HepG2 (cell line): ENCODE data around the gene RANBP2. TPM values are rescaled to one million over a fixed set of nuclear protein-coding genes. Genes with fewer than 3 reads are reported as not detected.

Experiments
- ARHGAP35 ChIP-seq: sonication (generic); formaldehyde crosslinking; IDR thresholded peaks from 2 replicates; pipeline ENCODE4 v1.9.0; 2022; ENCODE audit warnings: mild to moderate bottlenecking, inconsistent platforms, moderate library complexity, missing genetic modification reagents, borderline replicate concordance
- BHLHE40 ChIP-seq: IDR thresholded peaks from 2 replicates; pipeline ENCODE4 v1.6.1; 2011; ENCODE audit warnings: low read length, improper control_type of control experiment
- DR1 ChIP-seq: sonication (generic); formaldehyde crosslinking; IDR thresholded peaks from 2 replicates; pipeline ENCODE4 v1.8.0; 2021; ENCODE audit warnings: mild to moderate bottlenecking, missing genetic modification reagents, inconsistent platforms
- EZH2 ChIP-seq: conservative IDR thresholded peaks from 2 replicates; pipeline ENCODE4 v1.6.1; 2012; ENCODE audit warnings: mild to moderate bottlenecking, low read depth, low read length, moderate library complexity
- MED1 ChIP-seq: sonication (generic); formaldehyde crosslinking; IDR thresholded peaks from 2 replicates; pipeline ENCODE4 v1.4.0; 2020; ENCODE audit warnings: missing genetic modification reagents
- MEF2D ChIP-seq: sonication (generic); formaldehyde crosslinking; IDR thresholded peaks from 2 replicates; pipeline ENCODE4 v1.5.1; 2020; ENCODE audit warnings: mild to moderate bottlenecking, missing genetic modification reagents
- NBN ChIP-seq: fragments of 450-650 bp; conservative IDR thresholded peaks from 2 replicates; pipeline ENCODE4 v1.6.1; 2017
- NCOA1 ChIP-seq: sonication (generic); formaldehyde crosslinking; IDR thresholded peaks from 2 replicates; pipeline ENCODE4 v1.9.0; 2021; ENCODE audit warnings: missing genetic modification reagents
- NR3C1 ChIP-seq: sonication (generic); formaldehyde crosslinking; IDR thresholded peaks from 2 replicates; pipeline ENCODE4 v1.4.0; 2020; ENCODE audit warnings: missing genetic modification reagents
- RCOR2 ChIP-seq: IDR thresholded peaks from 2 replicates; pipeline ENCODE4 v1.6.1; 2016; ENCODE audit warnings: missing biosample characterization, missing genetic modification reagents
- SMAD1 ChIP-seq: sonication (generic); formaldehyde crosslinking; IDR thresholded peaks from 2 replicates; pipeline ENCODE4 v1.4.0; 2020; ENCODE audit warnings: missing genetic modification reagents, low read depth, mild to moderate bottlenecking, borderline replicate concordance
- ZBTB7B ChIP-seq: sonication (generic); formaldehyde crosslinking; IDR thresholded peaks from 2 replicates; pipeline ENCODE4 v1.4.0; 2020; ENCODE audit warnings: missing genetic modification reagents
- ZFP82 ChIP-seq: sonication (generic); formaldehyde crosslinking; IDR thresholded peaks from 2 replicates; pipeline ENCODE4 v1.5.1; 2020; ENCODE audit warnings: mild to moderate bottlenecking, missing genetic modification reagents, borderline replicate concordance
- ZNF362 ChIP-seq: sonication (generic); formaldehyde crosslinking; IDR thresholded peaks from 2 replicates; pipeline ENCODE4 v1.4.0; 2020; ENCODE audit warnings: missing genetic modification reagents, mild to moderate bottlenecking, borderline replicate concordance
- ZNF414 ChIP-seq: sonication (generic); formaldehyde crosslinking; IDR thresholded peaks from 2 replicates; pipeline ENCODE4 v1.5.0; 2020; ENCODE audit warnings: missing genetic modification reagents
- ZNF629 ChIP-seq: sonication (generic); formaldehyde crosslinking; conservative IDR thresholded peaks from 2 replicates; pipeline ENCODE4 v1.5.0; 2020; ENCODE audit warnings: missing genetic modification reagents
- polyA plus RNA-seq, 8 experiments: library from polyadenylated mRNA; depleted of rRNA in 3 of 8; stranded (reverse) in 7 of 8; unstranded in 1 of 8; fragments of >200 nt; fragmentation: Illumina TruSeq in 4 of 8; extraction: Trizol in 4 of 8; gene quantifications; 2 replicates each; pipeline versions ENCODE4 v1.2.1 to v1.2.3, GENCODE V29; 2011 to 2016; ENCODE audit warnings: low read depth in 4 of 8, missing spikeins in 1 of 8, mixed read lengths in 1 of 8; ENCODE audit not compliant: insufficient read depth in 1 of 8
- total RNA-seq, 5 experiments: library from RNA; depleted of rRNA; stranded (reverse); fragments of >200 nt; fragmentation: Illumina TruSeq; extraction: Trizol; gene quantifications; 2 replicates each; pipeline ENCODE4 v1.2.3, GENCODE V29; 2016; ENCODE audit warnings: low read depth in 1 of 5
- TF ChIP-seq, protein P1 (sequence below): sonication (generic); formaldehyde crosslinking; conservative IDR thresholded peaks from 2 replicates; pipeline ENCODE4 v1.4.0; 2020; ENCODE audit warnings: mild to moderate bottlenecking, missing genetic modification reagents, moderate library complexity
- TF ChIP-seq, protein P2 (sequence below): sonication (generic); formaldehyde crosslinking; IDR thresholded peaks from 2 replicates; pipeline ENCODE4 v1.9.0; 2021; ENCODE audit warnings: missing genetic modification reagents, borderline replicate concordance
- TF ChIP-seq, protein P3 (sequence below): IDR thresholded peaks from 2 replicates; pipeline ENCODE4 v1.6.1; 2016

RANBP2 gene
- total and polyA plus RNA-seq, 2 of the 13 experiments (the other 11 are each of a cell fraction or from before 2014, with no cell fraction given), result 12.2 to 87.0 TPM

DNA sequence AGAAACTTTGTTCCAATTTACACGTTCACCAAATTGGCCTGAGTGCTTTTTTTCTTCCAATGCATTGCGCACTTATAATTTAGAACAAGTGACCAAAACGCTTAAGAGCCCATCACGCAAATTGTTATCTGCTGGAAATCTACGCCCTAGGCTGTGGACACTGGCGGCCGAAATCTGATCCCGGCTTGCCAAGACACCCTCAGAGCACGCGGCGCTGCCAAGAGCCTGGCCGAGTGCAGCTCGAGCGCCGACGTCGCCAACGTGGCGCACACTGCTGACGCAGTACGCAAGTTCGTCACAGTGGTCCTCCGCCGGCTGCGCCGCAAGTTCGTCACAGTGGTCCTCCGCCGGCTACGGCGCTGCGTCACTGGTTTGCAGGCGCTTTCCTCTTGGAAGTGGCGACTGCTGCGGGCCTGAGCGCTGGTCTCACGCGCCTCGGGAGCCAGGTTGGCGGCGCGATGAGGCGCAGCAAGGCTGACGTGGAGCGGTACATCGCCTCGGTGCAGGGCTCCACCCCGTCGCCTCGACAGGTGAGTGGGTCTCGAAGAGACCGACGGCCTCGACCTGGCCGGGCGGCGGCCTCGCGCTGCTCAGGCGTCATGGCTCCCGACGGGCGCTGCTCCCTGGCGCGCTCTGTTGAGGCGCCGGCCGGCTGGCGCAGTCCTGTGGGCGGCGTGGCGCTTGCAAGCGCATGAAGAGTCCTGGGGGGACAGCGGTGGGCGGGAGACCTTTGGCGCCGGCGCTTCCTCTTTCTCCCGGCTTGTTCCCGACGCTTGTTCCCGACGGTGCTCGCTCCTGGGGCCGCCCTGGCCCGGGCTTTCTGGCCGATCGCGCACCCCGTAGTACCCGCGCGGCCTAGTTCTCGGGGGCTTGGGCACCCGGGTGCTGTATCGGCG lies at the start of gene RANBP2 (continued):
- TF ChIP-seq ZNF362 (CRISPR knock-in tag), result peak; percentile 80; the same call in 1 of the 2 replicates
- peak; percentile 90; the same call in 1 of the 2 replicates for TF ChIP-seq ZFP82 (CRISPR knock-in tag)
- peak; percentile 50; the same call in 1 of the 2 replicates for TF ChIP-seq ZNF629 (CRISPR knock-in tag)
- TF ChIP-seq EZH2, result no peak
- TF ChIP-seq RCOR2 (CRISPR knock-in tag), result peak; percentile 79; the same call in 1 of the 2 replicates
- peak; percentile 96 for TF ChIP-seq NCOA1 (CRISPR knock-in tag)
- TF ChIP-seq ARHGAP35, result peak; percentile 95
- TF ChIP-seq ZNF414 (CRISPR knock-in tag), result peak; percentile 94
- TF ChIP-seq MEF2D, result peak; percentile 95
- TF ChIP-seq DR1 (CRISPR knock-in tag), result peak; percentile 95
- TF ChIP-seq ZBTB7B, result peak; percentile 92
- TF ChIP-seq MED1, result peak; percentile 90
- peak; percentile 97 for TF ChIP-seq SMAD1 (CRISPR knock-in tag)
- TF ChIP-seq, protein P1, sequence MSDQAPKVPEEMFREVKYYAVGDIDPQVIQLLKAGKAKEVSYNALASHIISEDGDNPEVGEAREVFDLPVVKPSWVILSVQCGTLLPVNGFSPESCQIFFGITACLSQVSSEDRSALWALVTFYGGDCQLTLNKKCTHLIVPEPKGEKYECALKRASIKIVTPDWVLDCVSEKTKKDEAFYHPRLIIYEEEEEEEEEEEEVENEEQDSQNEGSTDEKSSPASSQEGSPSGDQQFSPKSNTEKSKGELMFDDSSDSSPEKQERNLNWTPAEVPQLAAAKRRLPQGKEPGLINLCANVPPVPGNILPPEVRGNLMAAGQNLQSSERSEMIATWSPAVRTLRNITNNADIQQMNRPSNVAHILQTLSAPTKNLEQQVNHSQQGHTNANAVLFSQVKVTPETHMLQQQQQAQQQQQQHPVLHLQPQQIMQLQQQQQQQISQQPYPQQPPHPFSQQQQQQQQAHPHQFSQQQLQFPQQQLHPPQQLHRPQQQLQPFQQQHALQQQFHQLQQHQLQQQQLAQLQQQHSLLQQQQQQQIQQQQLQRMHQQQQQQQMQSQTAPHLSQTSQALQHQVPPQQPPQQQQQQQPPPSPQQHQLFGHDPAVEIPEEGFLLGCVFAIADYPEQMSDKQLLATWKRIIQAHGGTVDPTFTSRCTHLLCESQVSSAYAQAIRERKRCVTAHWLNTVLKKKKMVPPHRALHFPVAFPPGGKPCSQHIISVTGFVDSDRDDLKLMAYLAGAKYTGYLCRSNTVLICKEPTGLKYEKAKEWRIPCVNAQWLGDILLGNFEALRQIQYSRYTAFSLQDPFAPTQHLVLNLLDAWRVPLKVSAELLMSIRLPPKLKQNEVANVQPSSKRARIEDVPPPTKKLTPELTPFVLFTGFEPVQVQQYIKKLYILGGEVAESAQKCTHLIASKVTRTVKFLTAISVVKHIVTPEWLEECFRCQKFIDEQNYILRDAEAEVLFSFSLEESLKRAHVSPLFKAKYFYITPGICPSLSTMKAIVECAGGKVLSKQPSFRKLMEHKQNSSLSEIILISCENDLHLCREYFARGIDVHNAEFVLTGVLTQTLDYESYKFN (CRISPR knock-in tag), result peak; percentile 70
- no peak for TF ChIP-seq NR3C1 (CRISPR knock-in tag)
- peak; percentile 64 for TF ChIP-seq BHLHE40
- TF ChIP-seq, protein P2, sequence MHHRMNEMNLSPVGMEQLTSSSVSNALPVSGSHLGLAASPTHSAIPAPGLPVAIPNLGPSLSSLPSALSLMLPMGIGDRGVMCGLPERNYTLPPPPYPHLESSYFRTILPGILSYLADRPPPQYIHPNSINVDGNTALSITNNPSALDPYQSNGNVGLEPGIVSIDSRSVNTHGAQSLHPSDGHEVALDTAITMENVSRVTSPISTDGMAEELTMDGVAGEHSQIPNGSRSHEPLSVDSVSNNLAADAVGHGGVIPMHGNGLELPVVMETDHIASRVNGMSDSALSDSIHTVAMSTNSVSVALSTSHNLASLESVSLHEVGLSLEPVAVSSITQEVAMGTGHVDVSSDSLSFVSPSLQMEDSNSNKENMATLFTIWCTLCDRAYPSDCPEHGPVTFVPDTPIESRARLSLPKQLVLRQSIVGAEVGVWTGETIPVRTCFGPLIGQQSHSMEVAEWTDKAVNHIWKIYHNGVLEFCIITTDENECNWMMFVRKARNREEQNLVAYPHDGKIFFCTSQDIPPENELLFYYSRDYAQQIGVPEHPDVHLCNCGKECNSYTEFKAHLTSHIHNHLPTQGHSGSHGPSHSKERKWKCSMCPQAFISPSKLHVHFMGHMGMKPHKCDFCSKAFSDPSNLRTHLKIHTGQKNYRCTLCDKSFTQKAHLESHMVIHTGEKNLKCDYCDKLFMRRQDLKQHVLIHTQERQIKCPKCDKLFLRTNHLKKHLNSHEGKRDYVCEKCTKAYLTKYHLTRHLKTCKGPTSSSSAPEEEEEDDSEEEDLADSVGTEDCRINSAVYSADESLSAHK, result peak; percentile 80
- TF ChIP-seq NBN, result no peak
- TF ChIP-seq, protein P3, sequence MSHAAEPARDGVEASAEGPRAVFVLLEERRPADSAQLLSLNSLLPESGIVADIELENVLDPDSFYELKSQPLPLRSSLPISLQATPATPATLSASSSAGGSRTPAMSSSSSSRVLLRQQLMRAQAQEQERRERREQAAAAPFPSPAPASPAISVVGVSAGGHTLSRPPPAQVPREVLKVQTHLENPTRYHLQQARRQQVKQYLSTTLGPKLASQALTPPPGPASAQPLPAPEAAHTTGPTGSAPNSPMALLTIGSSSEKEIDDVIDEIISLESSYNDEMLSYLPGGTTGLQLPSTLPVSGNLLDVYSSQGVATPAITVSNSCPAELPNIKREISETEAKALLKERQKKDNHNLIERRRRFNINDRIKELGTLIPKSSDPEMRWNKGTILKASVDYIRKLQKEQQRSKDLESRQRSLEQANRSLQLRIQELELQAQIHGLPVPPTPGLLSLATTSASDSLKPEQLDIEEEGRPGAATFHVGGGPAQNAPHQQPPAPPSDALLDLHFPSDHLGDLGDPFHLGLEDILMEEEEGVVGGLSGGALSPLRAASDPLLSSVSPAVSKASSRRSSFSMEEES (CRISPR knock-in tag), result peak; percentile 88
